Progenitor cell of endocrine pancreas (in vitro differentiated cells): ENCODE results near the gene GLRX3. TPM values are rescaled to one million over a fixed set of nuclear protein-coding genes. Genes with fewer than 3 reads are reported as not detected.

Experiments used
- DNase-seq: peaks from one replicate; pipeline ENCODE4 v3.0.0; 2021; ENCODE audit warnings: low spot score; ENCODE audit not compliant: unreplicated experiment
- H3K27ac Mint-ChIP-seq: 2 replicates; pipeline ENCODE4 v1.8.0; 2021; ENCODE audit warnings: mild to moderate bottlenecking, moderate library complexity, mixed read lengths
- H3K27me3 Mint-ChIP-seq: 2 replicates; pipeline ENCODE4 v1.8.0; 2021; ENCODE audit warnings: mixed read lengths
- H3K36me3 Mint-ChIP-seq: 2 replicates; pipeline ENCODE4 v1.8.0; 2022; ENCODE audit warnings: mixed read lengths; ENCODE audit not compliant: insufficient read depth
- H3K4me1 Mint-ChIP-seq: 2 replicates; pipeline ENCODE4 v1.8.0; 2021; ENCODE audit warnings: low read depth, mixed read lengths
- H3K4me3 Mint-ChIP-seq: 2 replicates; pipeline ENCODE4 v1.8.0; 2021; ENCODE audit warnings: low read depth, mild to moderate bottlenecking, moderate library complexity, mixed read lengths
- H3K9me3 Mint-ChIP-seq: 2 replicates; pipeline ENCODE4 v1.8.0; 2021; ENCODE audit warnings: low read depth, mixed read lengths
- CTCF ChIP-seq: fragments of 200-600 bp; sonication (generic); IDR thresholded peaks from one replicate; pipeline ENCODE4 v1.5.0; 2021; ENCODE audit warnings: antibody characterized with exemption, mild to moderate bottlenecking; ENCODE audit not compliant: unreplicated experiment
- total RNA-seq: library from RNA; stranded (reverse); gene quantifications from 2 replicates; pipeline ENCODE4 v1.2.1, GENCODE V29; 2021

The GLRX3 gene
- total RNA-seq, 1 donor from 2014 or later: 80.8 TPM

- no peak for DNase-seq
- Mint-ChIP-seq H3K27ac (peak overlapping the region; percentile 92), H3K27me3 (peaks cover 3% of the 10 kb centered on the region)
Measured at GRCh38 chr10:130137090-130137448, 878 bp downstream of the GLRX3 start.

GRCh38 chr10:130137659-130138478 is 1.7 kb downstream of the GLRX3 start:
- H3K27ac Mint-ChIP-seq: peak overlapping the region; percentile 92
- H3K36me3 Mint-ChIP-seq: peaks cover 8% of the 10 kb centered on the region
- no peaks in the 10 kb centered on the region for H3K9me3 Mint-ChIP-seq
- H3K4me3 Mint-ChIP-seq: peak overlapping the region; percentile 85
- DNase-seq: no peak
- TF ChIP-seq CTCF: no peak
- peaks cover 16% of the 10 kb centered on the region for H3K4me1 Mint-ChIP-seq
- H3K27me3 Mint-ChIP-seq: peaks cover 2% of the 10 kb centered on the region

More at GRCh38 chr10:130137090-130137448, 878 bp downstream of the GLRX3 start:
- Mint-ChIP-seq H3K4me1 (peaks cover 16% of the 10 kb centered on the region), H3K36me3 (peaks cover 3% of the 10 kb centered on the region), H3K4me3 (peak overlapping the region; percentile 85), H3K9me3 (no peaks in the 10 kb centered on the region)
- no peak for TF ChIP-seq CTCF

- H3K36me3 Mint-ChIP-seq: peaks cover 8% of the 10 kb centered on the region
- no peak overlapping the region for H3K27ac Mint-ChIP-seq
- no peak for DNase-seq
- H3K9me3 Mint-ChIP-seq: no peaks in the 10 kb centered on the region
- peaks cover 16% of the 10 kb centered on the region for H3K4me1 Mint-ChIP-seq
- H3K27me3 Mint-ChIP-seq: peaks cover 2% of the 10 kb centered on the region
- TF ChIP-seq CTCF: no peak
- H3K4me3 Mint-ChIP-seq: peak overlapping the region; percentile 85
Measured at GRCh38 chr10:130138479-130138866, 2.3 kb downstream of the GLRX3 start.

GRCh38 chr10:130140425-130140824 is 4.2 kb downstream of the GLRX3 start:
- TF ChIP-seq CTCF: no peak
- peaks cover 8% of the 10 kb centered on the region for H3K36me3 Mint-ChIP-seq
- DNase-seq: no peak

GRCh38 chr10:130141038-130141437 is 4.8 kb downstream of the GLRX3 start:
- Mint-ChIP-seq H3K27ac (no peak overlapping the region), H3K4me1 (peaks cover 16% of the 10 kb centered on the region), H3K4me3 (no peak overlapping the region), H3K36me3 (peaks cover 9% of the 10 kb centered on the region), H3K27me3 (no peaks in the 10 kb centered on the region), H3K9me3 (no peaks in the 10 kb centered on the region)
- DNase-seq: no peak
- no peak for TF ChIP-seq CTCF

More at GRCh38 chr10:130140425-130140824, 4.2 kb downstream of the GLRX3 start:
- H3K4me3 Mint-ChIP-seq: no peak overlapping the region
- H3K27ac Mint-ChIP-seq: no peak overlapping the region
- H3K4me1 Mint-ChIP-seq: peaks cover 16% of the 10 kb centered on the region
- no peaks in the 10 kb centered on the region for H3K9me3 Mint-ChIP-seq
- no peaks in the 10 kb centered on the region for H3K27me3 Mint-ChIP-seq
